Bone marrow (tissue), 2 donors: ENCODE results near the gene TNNT1.

Source experiments
- DNase-seq, 2 donors: peaks; one replicate each; lab custom pipeline; 2025; lab: John Stamatoyannopoulos, UW

TNNT1 gene

DNA sequence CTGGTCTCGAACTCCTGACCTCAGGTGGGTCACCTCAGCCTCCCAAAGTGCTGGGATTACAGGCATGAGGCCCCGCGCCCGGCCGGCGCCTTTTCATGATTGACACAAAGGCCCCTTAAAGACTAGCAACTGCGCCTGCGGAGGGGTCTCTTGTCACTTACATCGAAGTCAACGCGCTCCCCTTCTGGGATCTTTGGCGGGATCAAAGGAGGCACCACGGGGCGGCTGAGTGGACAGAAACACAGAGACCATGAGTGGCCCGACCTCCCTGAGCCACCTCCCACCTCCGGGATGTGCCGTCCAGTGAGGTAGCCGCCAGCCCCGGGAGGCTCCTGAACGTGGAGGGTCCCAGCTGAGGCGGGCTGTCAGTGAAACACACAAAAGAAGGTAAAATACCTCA, 7.3 kb downstream of the TNNT1 start:
- DNase-seq, result no peak

DNA sequence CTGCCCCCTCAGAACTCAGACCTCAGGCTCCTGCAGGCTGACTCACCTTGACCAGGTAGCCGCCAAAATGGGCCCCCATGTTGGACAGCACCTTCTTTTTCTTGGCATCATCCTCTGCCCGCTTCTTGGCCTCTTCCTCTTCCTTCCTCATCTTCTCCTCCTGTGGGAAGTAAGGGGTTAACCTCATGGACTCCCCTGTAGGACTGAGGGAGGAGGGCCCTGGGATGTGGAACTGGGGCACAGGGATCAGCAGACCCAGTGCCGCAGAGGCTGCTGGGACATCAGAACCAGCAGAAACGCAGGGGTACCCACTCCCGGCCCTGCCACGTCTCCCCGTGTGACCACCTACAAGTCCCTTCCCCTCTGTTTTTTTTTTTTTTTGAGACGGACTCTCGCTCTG, 11.1 kb downstream of the TNNT1 start:
- DNase-seq, result no peak

DNA sequence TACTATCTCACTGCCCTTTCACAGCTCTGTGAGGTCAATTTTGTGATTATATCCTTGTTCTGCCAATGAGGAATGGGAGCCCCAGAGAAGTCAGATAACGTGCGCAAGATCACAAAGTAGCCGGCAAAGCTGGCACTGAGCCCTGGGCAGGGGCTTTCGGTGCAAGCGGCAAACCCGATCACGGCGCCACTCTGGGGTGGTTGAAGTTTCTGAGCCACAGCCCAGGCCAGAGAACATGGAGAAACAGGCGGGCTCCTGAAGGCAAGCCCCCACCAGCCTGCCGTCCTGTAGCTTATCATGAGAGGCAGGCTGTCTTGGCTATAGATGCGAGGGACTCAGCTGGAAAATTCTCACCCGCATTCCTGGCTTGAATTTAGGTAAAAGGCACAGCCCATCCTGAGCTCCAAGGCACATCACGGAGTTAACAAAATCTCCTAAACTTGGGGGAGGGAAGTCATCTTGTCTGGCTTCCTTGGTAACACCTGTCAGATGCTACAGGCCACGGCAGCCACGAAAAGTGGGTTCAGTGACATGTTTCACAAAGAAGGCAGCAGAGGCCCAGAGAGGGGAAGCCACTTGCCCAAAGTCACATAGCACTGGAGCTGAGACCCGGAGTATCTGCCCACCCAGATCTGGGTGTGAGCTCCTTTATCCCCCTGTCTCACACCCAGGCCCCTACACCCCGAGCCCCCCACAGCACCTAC, 12.5 kb downstream of the TNNT1 start:
- no peak for DNase-seq

DNA sequence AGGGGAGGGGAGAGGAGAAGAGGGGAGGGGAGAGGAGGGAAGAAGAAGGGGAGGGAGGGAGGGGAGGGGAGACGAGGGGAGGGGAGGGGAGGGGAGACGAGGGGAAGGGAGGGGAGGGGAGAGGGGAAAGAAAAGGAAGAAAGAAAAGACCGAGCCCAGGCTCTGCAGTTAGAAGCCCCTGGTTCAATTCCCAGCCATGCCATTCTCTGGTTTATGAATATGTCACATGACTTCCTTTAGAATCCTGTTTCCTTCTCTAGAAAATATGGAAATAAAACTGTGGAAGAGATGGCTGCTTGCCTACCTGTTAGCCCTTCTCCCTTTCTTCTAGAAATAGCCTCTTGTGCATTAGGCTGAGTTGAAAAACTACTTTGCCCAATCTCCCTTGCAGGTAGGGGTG, 14.3 kb downstream of the TNNT1 start:
- no peak for DNase-seq

DNA sequence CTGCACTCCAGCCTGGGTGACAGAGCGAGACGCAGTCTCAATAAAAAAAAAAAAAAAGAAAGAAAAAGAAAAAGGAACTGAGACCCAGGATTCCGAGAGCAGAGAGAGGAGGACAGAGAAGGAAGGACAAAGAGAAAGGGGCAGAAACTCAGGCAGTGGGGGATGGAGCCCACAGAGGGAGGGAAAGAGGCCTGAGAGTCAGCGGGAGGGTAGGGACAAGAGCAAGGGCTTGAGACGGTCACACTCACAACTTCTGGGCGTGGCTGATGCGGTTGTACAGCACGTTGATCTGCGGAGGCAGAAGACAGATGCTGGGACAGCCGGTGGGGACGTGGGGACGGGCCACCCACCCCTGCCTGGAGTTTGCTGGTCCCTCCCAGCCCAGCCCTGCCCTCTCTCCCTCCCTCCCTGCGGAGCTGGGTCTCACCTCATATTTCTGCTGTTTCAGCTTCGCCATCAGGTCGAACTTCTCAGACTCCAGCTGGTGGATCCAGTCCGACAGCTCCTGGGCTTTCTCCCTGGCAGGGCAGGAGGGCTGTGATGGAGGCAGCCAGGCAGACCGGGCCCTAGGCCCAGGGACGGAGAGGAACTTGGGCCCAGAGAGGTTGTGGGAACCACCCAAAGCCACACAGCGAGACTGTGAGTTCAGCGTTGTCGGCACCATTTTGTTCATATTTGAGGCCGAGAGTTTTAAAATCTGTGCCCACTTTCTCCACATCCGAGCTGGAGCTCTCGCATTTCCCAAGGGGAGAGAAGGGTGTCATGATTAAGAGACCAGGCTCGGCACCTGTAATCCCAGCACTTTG, 15.2 kb downstream of the TNNT1 start:
- DNase-seq, result no peak

DNA sequence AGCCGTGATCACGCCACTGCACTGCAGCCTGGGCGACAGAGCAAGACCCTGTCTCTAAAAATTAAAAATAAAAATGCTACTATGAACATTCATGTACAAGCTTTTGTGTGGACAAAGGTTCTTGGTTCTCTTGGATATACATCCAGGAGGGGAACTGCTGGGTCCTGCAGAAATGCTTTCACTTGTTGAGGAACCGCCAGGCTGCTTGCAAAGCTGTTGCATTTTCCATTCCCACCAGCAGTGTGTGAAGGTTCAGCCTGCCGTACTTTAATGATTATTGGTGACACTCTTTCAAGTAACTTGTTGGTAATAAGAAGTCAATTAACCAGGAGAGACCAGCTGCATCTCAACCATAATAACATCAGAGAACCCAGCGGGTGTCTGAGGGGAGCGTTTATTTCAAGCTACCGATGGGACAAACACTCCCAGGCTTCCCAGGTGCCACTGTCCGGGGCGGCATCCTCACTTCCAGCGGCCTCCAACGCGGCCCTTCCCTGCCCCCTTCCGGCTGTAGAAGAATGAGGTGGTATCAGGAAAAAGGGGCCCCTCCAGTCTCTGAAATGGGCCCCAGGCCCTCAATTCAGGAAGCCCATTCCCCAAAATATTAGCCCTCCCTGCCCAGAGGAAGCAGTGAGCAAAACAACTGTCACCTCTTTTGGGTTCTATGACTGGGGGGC, 16.4 kb downstream of the TNNT1 start:
- no peak for DNase-seq

DNA sequence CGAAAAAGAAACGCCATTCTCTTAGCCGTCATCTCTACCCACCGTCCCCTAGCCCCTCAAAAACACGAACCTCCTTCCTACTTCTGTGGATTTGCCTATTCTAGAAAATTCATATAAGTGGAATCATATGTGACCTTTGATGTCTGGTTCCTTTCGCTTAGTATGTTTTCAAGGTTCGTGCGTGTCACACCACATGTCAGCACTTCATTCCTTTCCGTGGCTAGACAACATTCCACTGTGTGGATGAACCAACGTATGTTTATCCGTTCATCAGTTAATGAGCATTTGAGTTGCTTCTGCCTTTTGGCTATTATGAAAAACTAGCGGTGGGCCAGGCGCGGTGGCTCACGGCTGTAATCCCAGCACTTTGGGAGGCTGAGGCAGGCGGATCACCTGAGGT, 17.6 kb downstream of the TNNT1 start:
- no peak for DNase-seq

DNA sequence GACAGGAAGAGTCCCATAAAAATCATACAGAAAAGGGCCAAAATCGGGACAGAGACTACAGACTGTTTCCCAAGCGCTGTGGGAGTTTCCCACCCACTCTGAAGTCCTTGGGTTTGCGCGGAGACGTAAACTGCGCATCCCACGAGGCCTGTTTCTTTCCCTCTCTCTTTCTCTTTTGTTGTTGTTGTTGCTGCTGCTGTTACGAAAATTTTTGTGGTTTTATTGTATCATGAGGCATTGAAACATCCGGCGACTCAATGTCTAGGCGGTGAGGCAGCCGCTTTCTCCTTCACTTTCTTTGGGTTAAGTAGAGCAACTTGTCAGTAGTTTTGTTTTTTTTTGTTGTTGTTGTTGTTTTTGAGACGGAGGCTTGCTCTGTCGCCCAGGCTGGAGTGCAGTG, 30.0 kb downstream of the TNNT1 start:
- DNase-seq, result no peak

DNA sequence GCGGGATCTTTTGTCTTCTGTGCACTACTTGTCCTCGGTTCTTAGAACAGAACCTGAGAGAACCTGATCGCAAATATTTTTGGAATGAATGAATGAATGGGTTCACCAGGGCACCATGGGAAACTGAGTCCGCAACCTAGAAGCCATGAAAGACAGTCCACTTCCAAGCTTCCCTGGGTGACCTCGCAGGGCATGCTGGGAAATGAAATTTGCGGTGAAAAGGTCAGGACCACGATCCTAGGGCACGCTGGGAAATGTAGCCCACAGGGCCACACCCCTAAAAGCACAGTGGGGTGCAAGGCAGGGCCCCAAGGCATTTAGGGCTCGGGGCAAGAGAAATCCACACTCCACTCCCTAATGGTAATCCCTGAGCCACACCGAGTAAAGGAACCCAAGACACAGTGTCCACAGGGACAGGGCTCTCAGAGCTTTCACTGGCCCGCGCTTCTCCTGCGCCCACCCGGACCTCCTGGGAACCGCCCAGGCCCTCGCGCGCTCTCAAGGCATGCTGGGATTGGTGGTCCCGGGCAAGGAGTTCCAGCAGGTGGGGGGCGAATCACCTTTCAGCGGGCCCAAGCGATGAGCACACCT, 30.5 kb downstream of the TNNT1 start:
- DNase-seq, result no peak

DNA sequence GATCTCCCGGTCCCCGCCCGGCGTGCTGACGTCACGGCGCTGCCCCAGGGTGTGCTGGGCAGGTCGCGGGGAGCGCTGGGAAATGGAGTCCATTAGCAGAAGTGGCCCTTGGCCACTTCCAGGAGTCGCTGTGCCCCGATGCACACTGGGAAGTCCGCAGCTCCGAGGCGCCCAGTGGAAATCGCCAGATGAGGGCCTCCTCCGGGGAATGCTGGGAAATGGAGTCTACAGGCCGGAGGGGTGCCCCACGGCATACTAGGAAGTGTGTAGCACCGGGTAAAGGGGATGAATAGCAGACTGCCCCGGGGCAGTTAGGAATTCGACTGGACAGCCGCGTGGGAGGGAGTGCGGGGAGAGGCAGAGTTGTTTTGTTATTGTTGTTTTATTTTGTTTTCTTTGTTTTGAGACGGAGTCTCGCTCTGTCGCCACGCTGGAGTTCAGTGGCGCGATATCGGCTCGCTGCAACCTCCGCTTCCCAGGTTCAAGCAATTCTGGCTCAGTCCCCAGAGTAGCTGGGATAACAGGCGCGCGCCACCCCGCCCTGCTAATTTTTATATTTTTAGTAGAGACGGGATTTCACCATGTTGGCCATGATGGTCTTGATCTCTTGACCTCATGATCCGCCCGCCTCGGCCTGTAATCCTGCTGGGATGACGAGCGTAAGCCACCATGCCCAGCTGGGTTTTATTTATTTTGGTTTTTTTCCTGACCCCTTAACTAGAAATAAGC, 31.2 kb downstream of the TNNT1 start:
- DNase-seq, result peak; percentile 68 to 96

DNA sequence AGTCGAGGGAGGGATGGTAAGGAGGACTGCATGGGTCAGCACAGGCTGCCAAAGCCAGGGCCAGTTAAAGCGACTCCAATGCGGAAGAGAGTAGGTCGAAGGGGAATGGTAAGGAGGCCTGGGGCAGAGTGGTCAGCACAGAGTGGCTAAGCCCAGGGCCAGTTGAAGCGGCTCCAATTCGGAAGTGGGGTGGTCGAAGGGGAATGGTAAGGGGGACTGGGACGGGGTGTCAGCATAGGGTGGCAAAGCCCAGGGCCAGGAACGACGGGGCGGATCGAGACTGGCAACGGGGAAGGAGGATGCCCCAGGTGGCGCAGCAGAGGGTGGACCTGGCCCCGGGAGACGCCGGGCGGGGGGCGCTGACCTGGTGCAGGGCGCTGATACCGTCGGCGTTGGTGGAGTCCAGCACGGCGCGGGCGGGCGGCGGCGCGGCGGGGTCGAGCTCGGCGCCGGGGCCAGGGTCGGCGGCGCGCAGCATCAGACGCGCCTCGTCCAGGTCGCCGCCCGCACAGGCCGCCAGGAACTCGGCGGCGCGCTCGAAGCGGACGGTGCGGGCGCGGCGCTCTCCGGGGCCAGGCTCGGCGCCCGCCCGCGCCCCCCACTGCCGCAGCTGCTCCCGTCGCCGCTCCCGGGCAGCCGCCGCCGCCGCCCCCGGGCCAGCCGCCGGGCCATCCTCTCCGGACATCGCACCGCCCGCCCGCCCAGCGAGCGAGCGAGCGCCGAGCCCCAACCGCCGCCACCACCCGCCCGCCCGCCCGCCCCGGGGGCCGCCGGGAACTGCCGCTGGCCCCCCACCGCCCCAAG, 31.9 kb downstream of the TNNT1 start, which contains the start of gene PPP1R12C:
Gene PPP1R12C (minus strand): TSS at position 779 of the 804 bp plus-strand sequence. CDS start 94 bp downstream, at position 685.
- DNase-seq, result no peak

DNA sequence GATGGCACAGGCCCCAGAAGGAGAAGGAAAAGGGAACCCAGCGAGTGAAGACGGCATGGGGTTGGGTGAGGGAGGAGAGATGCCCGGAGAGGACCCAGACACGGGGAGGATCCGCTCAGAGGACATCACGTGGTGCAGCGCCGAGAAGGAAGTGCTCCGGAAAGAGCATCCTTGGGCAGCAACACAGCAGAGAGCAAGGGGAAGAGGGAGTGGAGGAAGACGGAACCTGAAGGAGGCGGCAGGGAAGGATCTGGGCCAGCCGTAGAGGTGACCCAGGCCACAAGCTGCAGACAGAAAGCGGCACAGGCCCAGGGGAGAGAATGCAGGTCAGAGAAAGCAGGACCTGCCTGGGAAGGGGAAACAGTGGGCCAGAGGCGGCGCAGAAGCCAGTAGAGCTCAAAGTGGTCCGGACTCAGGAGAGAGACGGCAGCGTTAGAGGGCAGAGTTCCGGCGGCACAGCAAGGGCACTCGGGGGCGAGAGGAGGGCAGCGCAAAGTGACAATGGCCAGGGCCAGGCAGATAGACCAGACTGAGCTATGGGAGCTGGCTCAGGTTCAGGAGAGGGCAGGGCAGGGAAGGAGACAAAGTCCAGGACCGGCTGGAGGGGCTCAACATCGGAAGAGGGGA, 32.7 kb downstream of the TNNT1 start:
- peak; percentile 27 to 36 for DNase-seq

DNA sequence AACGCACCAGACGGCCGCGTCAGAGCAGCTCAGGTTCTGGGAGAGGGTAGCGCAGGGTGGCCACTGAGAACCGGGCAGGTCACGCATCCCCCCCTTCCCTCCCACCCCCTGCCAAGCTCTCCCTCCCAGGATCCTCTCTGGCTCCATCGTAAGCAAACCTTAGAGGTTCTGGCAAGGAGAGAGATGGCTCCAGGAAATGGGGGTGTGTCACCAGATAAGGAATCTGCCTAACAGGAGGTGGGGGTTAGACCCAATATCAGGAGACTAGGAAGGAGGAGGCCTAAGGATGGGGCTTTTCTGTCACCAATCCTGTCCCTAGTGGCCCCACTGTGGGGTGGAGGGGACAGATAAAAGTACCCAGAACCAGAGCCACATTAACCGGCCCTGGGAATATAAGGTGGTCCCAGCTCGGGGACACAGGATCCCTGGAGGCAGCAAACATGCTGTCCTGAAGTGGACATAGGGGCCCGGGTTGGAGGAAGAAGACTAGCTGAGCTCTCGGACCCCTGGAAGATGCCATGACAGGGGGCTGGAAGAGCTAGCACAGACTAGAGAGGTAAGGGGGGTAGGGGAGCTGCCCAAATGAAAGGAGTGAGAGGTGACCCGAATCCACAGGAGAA, 33.5 kb downstream of the TNNT1 start:
- DNase-seq, result no peak

DNA sequence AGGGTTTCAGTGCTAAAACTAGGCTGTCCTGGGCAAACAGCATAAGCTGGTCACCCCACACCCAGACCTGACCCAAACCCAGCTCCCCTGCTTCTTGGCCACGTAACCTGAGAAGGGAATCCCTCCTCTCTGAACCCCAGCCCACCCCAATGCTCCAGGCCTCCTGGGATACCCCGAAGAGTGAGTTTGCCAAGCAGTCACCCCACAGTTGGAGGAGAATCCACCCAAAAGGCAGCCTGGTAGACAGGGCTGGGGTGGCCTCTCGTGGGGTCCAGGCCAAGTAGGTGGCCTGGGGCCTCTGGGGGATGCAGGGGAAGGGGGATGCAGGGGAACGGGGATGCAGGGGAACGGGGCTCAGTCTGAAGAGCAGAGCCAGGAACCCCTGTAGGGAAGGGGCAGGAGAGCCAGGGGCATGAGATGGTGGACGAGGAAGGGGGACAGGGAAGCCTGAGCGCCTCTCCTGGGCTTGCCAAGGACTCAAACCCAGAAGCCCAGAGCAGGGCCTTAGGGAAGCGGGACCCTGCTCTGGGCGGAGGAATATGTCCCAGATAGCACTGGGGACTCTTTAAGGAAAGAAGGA, 34.4 kb downstream of the TNNT1 start:
- no peak for DNase-seq

DNA sequence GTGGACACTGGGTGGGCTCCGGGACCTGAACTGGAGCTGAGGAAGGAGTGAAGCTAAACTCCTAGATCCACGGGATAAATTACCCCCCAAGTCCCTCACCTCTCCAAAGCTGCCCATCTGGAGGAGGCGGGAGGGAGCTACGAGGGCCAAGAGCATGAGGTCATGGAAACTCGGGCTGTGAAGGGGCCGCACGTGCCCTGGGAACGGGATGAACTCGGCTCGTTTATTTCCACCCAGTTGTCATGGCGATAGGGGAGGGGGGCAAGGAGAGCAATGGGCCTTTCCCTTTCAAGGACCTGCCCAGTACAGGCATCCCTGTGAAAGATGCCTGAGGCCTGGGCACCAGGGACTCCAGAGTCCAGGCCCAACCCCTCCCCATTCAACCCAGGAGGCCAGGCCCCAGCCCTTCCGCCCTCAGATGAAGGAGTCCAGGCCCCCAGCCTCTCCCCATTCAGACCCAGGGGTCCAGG, 35.4 kb downstream of the TNNT1 start:
- no peak for DNase-seq

DNA sequence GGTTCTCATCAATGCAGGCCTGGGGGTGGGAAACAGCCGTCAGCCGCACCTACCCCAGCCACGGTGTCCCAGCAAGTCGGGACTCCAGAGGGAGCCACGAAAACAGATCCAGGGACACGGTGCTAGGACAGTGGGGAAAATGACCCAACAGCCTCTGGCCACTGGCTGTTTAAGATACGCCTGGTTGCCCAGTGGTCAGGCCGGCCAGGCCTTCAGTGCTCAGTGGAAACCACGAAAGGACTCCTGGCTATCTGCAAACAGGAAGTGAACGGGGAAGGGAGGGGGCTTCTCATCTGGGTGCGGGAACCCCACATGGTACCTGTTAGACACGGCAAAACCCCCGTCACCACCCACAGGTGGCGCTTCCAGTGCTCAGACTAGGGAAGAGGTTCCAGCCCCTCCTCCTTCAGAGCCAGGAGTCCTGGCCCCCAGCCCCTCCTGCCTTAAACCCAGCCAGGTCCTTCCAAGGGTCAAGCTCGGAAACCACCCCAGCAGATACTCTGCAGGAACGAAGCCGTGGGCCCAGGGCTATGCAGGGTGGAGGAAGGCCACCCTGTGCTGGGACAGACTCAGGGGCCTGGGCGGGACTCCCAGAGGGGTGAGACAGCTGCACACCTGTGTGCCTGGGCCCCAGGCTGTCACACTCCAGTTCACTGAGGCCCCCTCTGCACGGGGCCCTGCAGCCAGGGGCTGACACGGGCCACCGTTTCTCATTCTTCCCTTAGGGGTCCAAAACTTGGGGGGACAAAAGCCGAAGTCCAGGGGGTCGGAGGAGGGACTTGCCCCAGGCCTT, 36.0 kb downstream of the TNNT1 start:
- DNase-seq, result no peak

DNA sequence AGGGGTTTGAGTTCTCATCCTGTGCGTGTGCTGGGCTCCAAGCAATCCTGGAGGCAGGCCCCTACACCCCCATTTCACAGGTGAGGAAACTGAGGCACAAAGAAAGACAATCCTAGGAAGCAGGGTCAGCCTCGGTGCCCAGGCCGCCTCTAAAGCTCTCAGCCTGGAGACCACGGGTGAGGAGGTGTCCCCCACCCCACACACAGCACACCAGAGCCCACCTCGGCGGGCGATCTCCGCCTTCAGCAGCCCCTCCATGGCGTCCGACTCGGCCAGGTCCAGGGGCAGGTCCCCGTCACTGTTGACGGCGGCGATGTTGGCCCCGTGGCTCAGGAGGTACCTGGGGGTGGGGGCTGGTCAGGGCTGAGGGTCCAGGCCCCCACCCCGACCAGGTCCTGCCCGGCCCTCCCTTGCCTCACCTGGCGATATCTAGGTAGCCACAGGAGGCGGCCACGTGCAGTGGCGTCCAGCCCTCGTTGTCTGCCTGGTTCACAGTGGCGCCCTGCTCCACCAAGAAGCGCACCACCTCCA, 36.7 kb downstream of the TNNT1 start:
- no peak for DNase-seq

DNA sequence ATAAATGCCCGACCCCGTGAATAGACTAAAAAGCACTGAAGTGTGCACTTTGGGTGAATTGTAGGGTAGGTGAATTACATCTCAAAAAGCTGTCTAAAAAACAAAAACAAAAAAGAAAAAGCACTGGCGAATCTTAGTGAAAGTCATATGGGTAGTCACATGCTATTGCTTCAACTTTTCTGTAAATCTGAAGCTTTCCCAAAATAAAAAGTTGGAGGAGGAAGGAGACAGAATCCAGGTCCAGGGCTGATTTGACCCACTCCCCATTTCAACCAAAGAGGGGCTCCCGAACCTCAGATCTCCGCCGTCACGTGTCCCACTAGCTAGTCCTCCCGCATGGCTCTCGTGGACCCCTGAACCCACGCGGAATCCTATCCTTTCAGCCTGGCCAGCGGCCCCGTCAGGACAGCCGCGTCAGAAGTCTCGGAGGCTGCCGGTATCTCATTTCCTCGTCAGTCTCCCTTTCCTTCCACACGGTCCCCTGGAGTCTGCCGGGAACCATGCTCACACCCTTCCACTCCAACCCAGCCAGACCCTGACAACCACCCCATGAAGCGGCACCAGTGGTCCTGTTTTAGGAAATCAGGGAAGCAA, 37.7 kb downstream of the TNNT1 start:
- no peak for DNase-seq
